HEK293 (cell line): ENCODE data around the gene H2AZ2.

Experiments
- AEBP2 ChIP-seq: fragments of 450-650 bp; formaldehyde crosslinking; IDR thresholded peaks from 2 replicates; pipeline ENCODE4 v1.5.1; 2016; ENCODE audit warnings: missing biosample characterization, missing genetic modification characterization, borderline replicate concordance
- GLI4 ChIP-seq: fragments of 450-650 bp; formaldehyde crosslinking; IDR thresholded peaks from 2 replicates; pipeline ENCODE4 v1.5.1; 2016; ENCODE audit warnings: missing biosample characterization, missing genetic modification characterization
- GLIS2 ChIP-seq: fragments of 450-650 bp; formaldehyde crosslinking; IDR thresholded peaks from 2 replicates; pipeline ENCODE4 v1.5.1; 2016; ENCODE audit warnings: missing biosample characterization, missing genetic modification characterization
- INSM2 ChIP-seq: fragments of 450-650 bp; formaldehyde crosslinking; IDR thresholded peaks from 2 replicates; pipeline ENCODE4 v1.5.1; 2016; ENCODE audit warnings: missing biosample characterization, missing genetic modification characterization
- KLF16 ChIP-seq: fragments of 450-650 bp; formaldehyde crosslinking; IDR thresholded peaks from 2 replicates; pipeline ENCODE4 v1.5.1; 2017; ENCODE audit warnings: missing biosample characterization, missing genetic modification characterization
- KLF8 ChIP-seq: fragments of 450-650 bp; formaldehyde crosslinking; IDR thresholded peaks from 2 replicates; pipeline ENCODE4 v1.5.1; 2016; ENCODE audit warnings: missing biosample characterization, missing genetic modification characterization
- MEIS1 ChIP-seq: sonication (generic); formaldehyde crosslinking; IDR thresholded peaks from 2 replicates; pipeline ENCODE4 v1.8.1; 2022; ENCODE audit warnings: missing genetic modification reagents, mild to moderate bottlenecking, borderline replicate concordance
- PBX3 ChIP-seq: sonication (generic); formaldehyde crosslinking; IDR thresholded peaks from 2 replicates; pipeline ENCODE4 v1.8.1; 2022; ENCODE audit warnings: mild to moderate bottlenecking, moderate library complexity, missing genetic modification reagents
- PRDM10 ChIP-seq: fragments of 450-650 bp; formaldehyde crosslinking; IDR thresholded peaks from 2 replicates; pipeline ENCODE4 v1.5.1; 2016; ENCODE audit warnings: missing biosample characterization, missing genetic modification characterization
- SALL2 ChIP-seq: fragments of 450-650 bp; formaldehyde crosslinking; IDR thresholded peaks from 2 replicates; pipeline ENCODE4 v1.5.0; 2017; ENCODE audit warnings: missing biosample characterization, mild to moderate bottlenecking, missing genetic modification characterization, borderline replicate concordance
- SP3 ChIP-seq: fragments of 450-650 bp; formaldehyde crosslinking; IDR thresholded peaks from 2 replicates; pipeline ENCODE4 v1.5.1; 2016; ENCODE audit warnings: missing biosample characterization, missing genetic modification characterization
- SP7 ChIP-seq: fragments of 450-650 bp; formaldehyde crosslinking; IDR thresholded peaks from 2 replicates; pipeline ENCODE4 v1.5.1; 2016; ENCODE audit warnings: missing biosample characterization, missing genetic modification characterization
- YY1 ChIP-seq: fragments of 450-650 bp; formaldehyde crosslinking; IDR thresholded peaks from 2 replicates; pipeline ENCODE4 v1.5.1; 2018; ENCODE audit warnings: missing biosample characterization, missing genetic modification characterization
- YY2 ChIP-seq: fragments of 450-650 bp; formaldehyde crosslinking; IDR thresholded peaks from 2 replicates; pipeline ENCODE4 v1.5.1; 2016; ENCODE audit warnings: missing biosample characterization, missing genetic modification characterization
- ZBTB10 ChIP-seq: fragments of 450-650 bp; formaldehyde crosslinking; IDR thresholded peaks from 2 replicates; pipeline ENCODE4 v1.5.1; 2016; ENCODE audit warnings: missing biosample characterization, missing genetic modification characterization
- ZFP3 ChIP-seq: fragments of 450-650 bp; formaldehyde crosslinking; IDR thresholded peaks from 2 replicates; pipeline ENCODE4 v1.5.1; 2016; ENCODE audit warnings: low read depth, missing biosample characterization, missing genetic modification characterization
- ZNF2 ChIP-seq: fragments of 450-650 bp; formaldehyde crosslinking; IDR thresholded peaks from 2 replicates; pipeline ENCODE4 v1.5.1; 2016; ENCODE audit warnings: missing biosample characterization, missing genetic modification characterization
- ZNF311 ChIP-seq: fragments of 450-650 bp; formaldehyde crosslinking; IDR thresholded peaks from 2 replicates; pipeline ENCODE4 v1.5.1; 2017; ENCODE audit warnings: missing biosample characterization, missing genetic modification characterization, borderline replicate concordance
- ZNF391 ChIP-seq: fragments of 450-650 bp; formaldehyde crosslinking; IDR thresholded peaks from 2 replicates; pipeline ENCODE4 v1.5.1; 2016; ENCODE audit warnings: low read depth, missing biosample characterization, missing genetic modification characterization, borderline replicate concordance
- ZNF449 ChIP-seq: fragments of 450-650 bp; formaldehyde crosslinking; IDR thresholded peaks from 2 replicates; pipeline ENCODE4 v1.5.1; 2017; ENCODE audit warnings: missing biosample characterization, mild to moderate bottlenecking, missing genetic modification characterization, moderate library complexity
- ZNF658 ChIP-seq: fragments of 450-650 bp; formaldehyde crosslinking; IDR thresholded peaks from 2 replicates; pipeline ENCODE4; 2016; ENCODE audit warnings: missing biosample characterization, missing genetic modification characterization
- ZNF660 ChIP-seq: fragments of 450-650 bp; IDR thresholded peaks from 2 replicates; pipeline ENCODE4 v1.5.1; 2018; ENCODE audit warnings: missing biosample characterization, mild to moderate bottlenecking, missing genetic modification characterization
- ZNF664 ChIP-seq: fragments of 450-650 bp; formaldehyde crosslinking; IDR thresholded peaks from 2 replicates; pipeline ENCODE4 v1.5.1; 2016; ENCODE audit warnings: missing biosample characterization, missing genetic modification characterization
- ZNF692 ChIP-seq: fragments of 450-650 bp; formaldehyde crosslinking; IDR thresholded peaks from 2 replicates; pipeline ENCODE4 v1.5.1; 2016; ENCODE audit warnings: missing biosample characterization, missing genetic modification characterization

Gene H2AZ2

GRCh38 chr7:44796504-44797328, 51.2 kb downstream of the H2AZ2 start, which contains the start of gene PPIA (continued):
- TF ChIP-seq MEIS1 (peak; percentile 66; the same call in 1 of the 2 replicates), KLF16 (tag by site-specific recombination) (0 out of 2 replicates have a peak, but pooled peaks have one; percentile 30), ZFP3 (tag by site-specific recombination) (no peak), SP3 (tag by site-specific recombination) (peak; percentile 84), YY1 (tag by site-specific recombination) (peak; percentile 96), ZNF2 (tag by site-specific recombination) (peak; percentile 27), GLI4 (tag by site-specific recombination) (peak; percentile 83; the same call in 1 of the 2 replicates), PBX3 (CRISPR knock-in tag) (peak; percentile 99), ZBTB10 (peak; percentile 29; the same call in 1 of the 2 replicates), SALL2 (tag by site-specific recombination) (no peak), ZNF692 (tag by site-specific recombination) (peak; percentile 20; the same call in 1 of the 2 replicates), GLIS2 (tag by site-specific recombination) (peak; percentile 68), INSM2 (tag by site-specific recombination) (0 out of 2 replicates have a peak, but pooled peaks have one; percentile 3), SP7 (tag by site-specific recombination) (no peak; the same call in 1 of the 2 replicates), PRDM10 (tag by site-specific recombination) (no peak), YY2 (tag by site-specific recombination) (0 out of 2 replicates have a peak, but pooled peaks have one; percentile 47), ZNF664 (tag by site-specific recombination) (no peak), ZNF449 (tag by site-specific recombination) (peak; percentile 89), AEBP2 (tag by site-specific recombination) (no peak), ZNF311 (tag by site-specific recombination) (no peak), ZNF660 (peak; percentile 68; the same call in 1 of the 2 replicates), ZNF391 (peak; percentile 60; the same call in 1 of the 2 replicates), KLF8 (tag by site-specific recombination) (peak; percentile 66), ZNF658 (tag by site-specific recombination) (no peak)
